ENCODE results near the gene EDC3.

GRCh38 chr15:74726774-74727164 lies 30.9 kb upstream of the EDC3 start:
- TF ChIP-seq, protein P1, sequence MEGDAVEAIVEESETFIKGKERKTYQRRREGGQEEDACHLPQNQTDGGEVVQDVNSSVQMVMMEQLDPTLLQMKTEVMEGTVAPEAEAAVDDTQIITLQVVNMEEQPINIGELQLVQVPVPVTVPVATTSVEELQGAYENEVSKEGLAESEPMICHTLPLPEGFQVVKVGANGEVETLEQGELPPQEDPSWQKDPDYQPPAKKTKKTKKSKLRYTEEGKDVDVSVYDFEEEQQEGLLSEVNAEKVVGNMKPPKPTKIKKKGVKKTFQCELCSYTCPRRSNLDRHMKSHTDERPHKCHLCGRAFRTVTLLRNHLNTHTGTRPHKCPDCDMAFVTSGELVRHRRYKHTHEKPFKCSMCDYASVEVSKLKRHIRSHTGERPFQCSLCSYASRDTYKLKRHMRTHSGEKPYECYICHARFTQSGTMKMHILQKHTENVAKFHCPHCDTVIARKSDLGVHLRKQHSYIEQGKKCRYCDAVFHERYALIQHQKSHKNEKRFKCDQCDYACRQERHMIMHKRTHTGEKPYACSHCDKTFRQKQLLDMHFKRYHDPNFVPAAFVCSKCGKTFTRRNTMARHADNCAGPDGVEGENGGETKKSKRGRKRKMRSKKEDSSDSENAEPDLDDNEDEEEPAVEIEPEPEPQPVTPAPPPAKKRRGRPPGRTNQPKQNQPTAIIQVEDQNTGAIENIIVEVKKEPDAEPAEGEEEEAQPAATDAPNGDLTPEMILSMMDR (conservative IDR thresholded peaks at IDR 0.05; ENCODE audit: low read depth, low read length) = no peak
- no peak for TF ChIP-seq SMC3 (IDR thresholded peaks at IDR 0.05; ENCODE audit: low read depth, low read length)
- no peak for TF ChIP-seq POLR2A (IDR thresholded peaks at IDR 0.05; ENCODE audit: low read depth, low read length)
- TF ChIP-seq RCOR1 (IDR thresholded peaks at IDR 0.05; ENCODE audit: insufficient replicate concordance, low read length) = no peak
- no peak for TF ChIP-seq RAD21 (IDR thresholded peaks at IDR 0.05; ENCODE audit: low read length)
- no peak for TF ChIP-seq RFX5 (IDR thresholded peaks at IDR 0.05; ENCODE audit: low read depth, low read length)
- TF ChIP-seq MAZ (IDR thresholded peaks at IDR 0.05; ENCODE audit: borderline replicate concordance, low read depth, low read length) = no peak
- TF ChIP-seq FOS (IDR thresholded peaks at IDR 0.05; ENCODE audit: low read depth, low read length) = no peak
- no peak for TF ChIP-seq MAFK (IDR thresholded peaks at IDR 0.05; ENCODE audit: low read depth, low read length)

All from IMR-90 (cell line).